Kidney epithelial cell (primary cell): ENCODE data around the gene TM2D1. TPM values are rescaled to one million over a fixed set of nuclear protein-coding genes. Genes with fewer than 3 reads are reported as not detected.
"Not testable (repeated sequence)": the region's sequence is repeated elsewhere in the genome, so short reads cannot be mapped to it uniquely, and the experiment has no call there.

Experiments used
- DNase-seq: peaks from one replicate; pipeline ENCODE4 v3.0.0-alpha.2; 2010; ENCODE audit warnings: low read depth
- H3K27me3 ChIP-seq: 2 replicates; pipeline ENCODE4 v1.6.0; 2011; ENCODE audit warnings: low read length; ENCODE audit not compliant: control insufficient read depth, insufficient read depth
- H3K36me3 ChIP-seq: 2 replicates; pipeline ENCODE4 v1.5.1; 2011; ENCODE audit warnings: low read length; ENCODE audit not compliant: control insufficient read depth, insufficient read depth
- H3K4me3 ChIP-seq: 2 replicates; pipeline ENCODE4 v1.5.1; 2011; ENCODE audit warnings: low read depth, mild to moderate bottlenecking, control low read depth, low read length
- CTCF ChIP-seq: IDR thresholded peaks from 2 replicates; pipeline ENCODE4 v1.5.1; 2011; ENCODE audit warnings: mild to moderate bottlenecking, moderate library complexity, low read length, control low read depth, inconsistent platforms; ENCODE audit not compliant: insufficient read depth, poor library complexity, severe bottlenecking
- total RNA-seq: library from RNA; depleted of rRNA; stranded (reverse); fragments of >200 nt; gene quantifications from 2 replicates; pipeline ENCODE4 v1.2.3, GENCODE V29; 2015

Gene TM2D1
- total RNA-seq, 1 donor from 2014 or later = 40.7 TPM

- peak overlapping the region; percentile 57 for H3K4me3 ChIP-seq
- no peak for TF ChIP-seq CTCF
- DNase-seq = no peak
- H3K36me3 ChIP-seq = no peaks in the 10 kb centered on the region
- no peaks in the 10 kb centered on the region for H3K27me3 ChIP-seq
These were observed 17.9 kb upstream of the TM2D1 start for GRCh38 chr1:61742620-61743430.

- no peak for TF ChIP-seq CTCF
- Histone ChIP-seq H3K4me3 (peak within 1 kb of the TSS; percentile 57), H3K36me3 (no peaks in the 10 kb centered on the region), H3K27me3 (no peaks in the 10 kb centered on the region)
- DNase-seq = no peak
These were observed 17.0 kb upstream of the TM2D1 start, which contains the start of gene PATJ for GRCh38 chr1:61741711-61742619. Gene PATJ, plus strand, starts transcription at chr1:61742480. Its CDS starts 20,413 bp downstream, at chr1:61762893.

GRCh38 chr1:61740751-61741700 lies 16.1 kb upstream of the TM2D1 start:
- TF ChIP-seq CTCF = no peak
- H3K27me3 ChIP-seq = no peaks in the 10 kb centered on the region
- no peak overlapping the region for H3K4me3 ChIP-seq
- no peaks in the 10 kb centered on the region for H3K36me3 ChIP-seq
- no peak for DNase-seq

- no peak for DNase-seq
- H3K36me3 ChIP-seq = no peaks in the 10 kb centered on the region
- H3K27me3 ChIP-seq = no peaks in the 10 kb centered on the region
- TF ChIP-seq CTCF = no peak
- no peak overlapping the region for H3K4me3 ChIP-seq
These were observed 7.8 kb upstream of the TM2D1 start for GRCh38 chr1:61732726-61733125.

GRCh38 chr1:61730679-61731078 lies 5.7 kb upstream of the TM2D1 start:
- H3K27me3 ChIP-seq, H3K4me3 ChIP-seq, H3K36me3 ChIP-seq, DNase-seq: not testable (repeated sequence)
